Activated CD8-positive, alpha-beta memory T cell treated with anti-CD3 and anti-CD28 coated beads for 48 hours (primary cell): ENCODE measurements around the gene RAB31.

Experiments used
- DNase-seq, 3 experiments: peaks; one replicate each; pipeline ENCODE4 v3.0.0-alpha.2; 2020; ENCODE audit warnings: low read depth in 2 of 3, low spot score in 2 of 3

Gene RAB31

DNA sequence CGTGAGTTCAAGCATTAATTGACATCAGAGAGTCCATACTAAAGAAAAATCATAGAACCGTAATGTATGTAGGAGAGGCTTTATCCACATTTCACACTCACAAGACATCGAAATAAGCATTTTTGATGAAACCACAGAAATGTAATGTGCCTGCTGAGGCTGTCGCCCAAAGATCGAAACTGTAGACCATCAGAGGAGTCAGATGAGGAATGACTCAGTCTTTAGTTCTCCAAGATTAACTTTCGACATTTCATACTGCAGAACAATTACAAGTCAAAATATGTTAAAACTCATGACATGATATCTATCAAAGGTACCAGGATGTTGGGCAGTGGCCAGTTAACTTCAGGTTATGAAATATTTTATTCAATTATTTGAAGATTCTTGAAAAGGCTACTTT lies 79.6 kb downstream of the RAB31 start:
- DNase-seq, result no peak

DNA sequence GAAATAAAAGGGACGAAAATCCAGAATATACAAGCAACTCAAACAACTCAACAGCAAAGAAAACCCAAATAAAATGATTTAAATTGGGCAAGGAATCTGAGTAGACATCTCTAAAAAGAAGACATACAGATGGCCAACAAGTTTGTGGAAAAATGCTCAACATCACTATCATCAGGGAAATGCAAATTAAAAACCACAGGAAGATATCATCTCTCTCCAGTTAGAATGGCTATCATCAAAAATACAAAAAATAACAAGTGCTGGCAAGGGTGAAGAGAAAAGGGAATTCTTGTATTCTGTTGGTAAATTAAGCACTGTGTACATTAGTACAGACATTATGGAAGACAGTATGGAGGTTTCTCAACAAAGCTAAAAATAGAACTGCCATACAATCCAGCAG lies 80.0 kb downstream of the RAB31 start:
- no peak for DNase-seq

DNA sequence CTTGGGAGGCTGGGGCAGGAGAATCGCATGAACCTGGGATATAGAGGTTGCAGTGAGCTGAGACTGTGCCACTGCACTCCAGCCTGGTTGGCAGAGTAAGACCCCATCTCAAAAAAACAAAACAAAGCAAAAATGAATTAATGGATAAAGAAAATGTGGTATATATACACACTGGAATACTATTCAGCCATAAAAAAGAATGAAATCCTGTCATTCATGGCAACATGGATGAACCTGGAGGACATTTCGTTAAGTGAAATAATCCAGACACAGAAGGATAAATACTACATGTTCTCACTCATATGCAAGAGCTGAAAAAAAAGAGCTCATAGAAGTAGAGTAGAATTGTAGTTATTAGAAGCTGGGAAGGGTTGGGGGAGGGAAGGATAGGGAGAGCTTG lies 80.8 kb downstream of the RAB31 start:
- no peak for DNase-seq

DNA sequence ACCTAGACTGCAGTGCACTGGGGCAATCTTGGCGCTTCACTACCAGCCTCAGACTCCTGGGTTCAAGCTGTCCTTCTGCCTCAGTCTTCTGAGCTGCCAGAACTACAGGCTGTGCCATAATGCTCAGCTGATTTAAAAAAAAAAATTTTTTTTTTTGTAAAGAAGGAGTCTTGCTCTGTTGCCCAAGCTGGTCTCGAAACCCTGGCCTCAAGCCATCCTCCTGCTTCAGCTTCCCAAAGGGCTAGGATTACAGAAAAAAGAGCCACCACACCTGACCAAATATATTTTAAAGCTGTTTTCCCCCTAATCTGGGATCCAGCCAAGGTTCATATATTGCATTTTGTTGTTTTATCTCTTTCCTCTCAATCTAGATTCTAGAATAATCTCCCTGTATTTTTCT lies 82.2 kb downstream of the RAB31 start:
- no peak for DNase-seq

DNA sequence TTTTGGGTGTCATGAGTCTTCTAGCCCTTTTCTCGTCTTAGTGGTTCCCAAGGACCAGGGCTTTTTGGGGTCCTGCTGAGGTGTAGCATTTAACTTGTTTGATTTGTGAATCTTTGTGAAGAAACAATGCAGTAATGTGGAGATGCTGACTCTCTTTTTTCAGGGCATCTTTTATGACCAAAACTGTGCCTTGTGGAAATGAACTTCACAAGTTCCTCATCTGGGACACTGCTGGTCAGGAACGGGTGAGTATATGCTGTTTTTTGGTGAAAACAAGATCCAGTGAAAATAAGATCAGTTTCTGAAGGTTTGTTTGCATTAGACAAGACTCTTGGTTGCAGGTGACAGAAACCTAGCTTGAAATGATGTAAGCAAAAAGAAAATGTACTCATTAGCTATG lies 83.9 kb downstream of the RAB31 start:
- DNase-seq, result no peak

DNA sequence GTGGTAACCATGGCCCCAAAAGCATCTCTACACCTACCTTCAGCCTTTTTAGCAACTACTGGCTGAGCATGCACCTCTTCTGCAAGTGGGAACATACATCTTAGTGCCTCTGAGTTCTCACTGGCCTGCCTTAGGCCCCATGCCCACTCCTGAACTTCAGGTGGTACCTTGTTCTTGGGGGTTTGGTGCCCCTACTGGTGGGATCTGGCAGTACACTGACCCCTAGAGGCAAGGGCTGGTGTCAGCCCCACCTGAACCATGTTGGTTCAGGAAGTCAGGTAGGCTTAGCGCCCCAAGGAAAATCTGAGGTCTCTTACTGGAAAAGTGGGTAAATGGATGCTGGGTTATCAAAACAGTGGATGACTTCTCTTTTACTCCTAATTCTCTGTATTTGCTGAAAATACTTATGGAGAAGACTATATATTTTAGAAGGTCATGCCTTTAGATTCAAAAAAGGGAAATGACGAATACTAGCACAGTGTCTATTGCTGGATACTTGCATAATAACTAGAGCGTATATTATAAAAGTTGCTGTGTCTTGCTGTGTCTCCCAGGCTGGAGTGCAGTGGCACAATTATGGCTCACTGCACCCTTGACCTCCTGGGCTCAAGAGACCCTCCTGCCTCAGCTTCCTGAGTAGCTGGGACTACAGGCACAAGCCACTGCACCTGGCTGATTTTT lies 84.6 kb downstream of the RAB31 start:
- peak in 1 of 3 experiments; percentile 18 for DNase-seq

DNA sequence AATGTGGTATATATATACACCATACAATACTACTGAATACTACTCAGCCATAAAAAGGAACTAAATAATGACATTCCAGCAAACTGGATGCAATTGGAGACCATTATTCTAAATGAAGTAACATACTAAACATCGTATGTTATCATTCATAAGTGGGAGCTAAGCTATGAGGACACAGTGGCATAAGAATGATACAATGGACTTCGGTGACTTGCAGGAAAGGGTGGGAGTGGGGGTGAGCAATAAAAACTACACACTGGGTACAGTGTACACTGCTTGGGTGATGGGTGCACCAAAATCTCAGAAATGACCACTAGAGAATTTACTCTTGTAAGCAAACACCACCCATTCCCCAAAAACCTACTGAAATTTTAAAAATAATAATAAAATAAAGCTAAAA lies 87.9 kb downstream of the RAB31 start:
- no peak for DNase-seq

DNA sequence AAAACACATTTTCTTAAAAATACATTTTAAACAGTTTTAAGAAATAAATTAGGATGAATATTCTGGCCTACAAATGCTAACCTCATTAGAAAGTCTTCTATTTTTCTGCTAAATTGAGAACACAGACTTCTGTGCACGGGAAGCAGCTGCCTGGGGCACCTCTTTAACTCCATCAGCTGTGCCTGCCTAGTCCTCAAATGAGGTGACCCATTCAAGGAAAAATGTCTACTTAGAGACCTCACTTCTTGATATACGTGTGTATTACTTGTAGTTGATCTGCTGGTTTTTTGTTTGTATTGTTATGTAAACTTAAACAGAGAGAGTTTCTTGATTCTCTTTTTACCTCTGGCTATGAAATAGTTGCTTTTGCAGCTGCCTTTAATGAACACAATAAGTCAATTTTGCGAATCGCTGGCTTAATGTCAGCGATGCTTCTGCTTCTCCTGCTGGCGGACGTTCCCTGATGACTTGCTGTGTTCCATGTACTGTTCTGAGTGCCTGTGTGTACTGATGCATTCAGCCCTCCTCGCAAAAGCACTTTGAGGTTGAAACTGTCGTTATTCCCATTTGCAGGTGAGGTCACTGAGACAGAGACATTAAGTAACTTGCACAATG lies 88.9 kb downstream of the RAB31 start:
- DNase-seq, result no peak

DNA sequence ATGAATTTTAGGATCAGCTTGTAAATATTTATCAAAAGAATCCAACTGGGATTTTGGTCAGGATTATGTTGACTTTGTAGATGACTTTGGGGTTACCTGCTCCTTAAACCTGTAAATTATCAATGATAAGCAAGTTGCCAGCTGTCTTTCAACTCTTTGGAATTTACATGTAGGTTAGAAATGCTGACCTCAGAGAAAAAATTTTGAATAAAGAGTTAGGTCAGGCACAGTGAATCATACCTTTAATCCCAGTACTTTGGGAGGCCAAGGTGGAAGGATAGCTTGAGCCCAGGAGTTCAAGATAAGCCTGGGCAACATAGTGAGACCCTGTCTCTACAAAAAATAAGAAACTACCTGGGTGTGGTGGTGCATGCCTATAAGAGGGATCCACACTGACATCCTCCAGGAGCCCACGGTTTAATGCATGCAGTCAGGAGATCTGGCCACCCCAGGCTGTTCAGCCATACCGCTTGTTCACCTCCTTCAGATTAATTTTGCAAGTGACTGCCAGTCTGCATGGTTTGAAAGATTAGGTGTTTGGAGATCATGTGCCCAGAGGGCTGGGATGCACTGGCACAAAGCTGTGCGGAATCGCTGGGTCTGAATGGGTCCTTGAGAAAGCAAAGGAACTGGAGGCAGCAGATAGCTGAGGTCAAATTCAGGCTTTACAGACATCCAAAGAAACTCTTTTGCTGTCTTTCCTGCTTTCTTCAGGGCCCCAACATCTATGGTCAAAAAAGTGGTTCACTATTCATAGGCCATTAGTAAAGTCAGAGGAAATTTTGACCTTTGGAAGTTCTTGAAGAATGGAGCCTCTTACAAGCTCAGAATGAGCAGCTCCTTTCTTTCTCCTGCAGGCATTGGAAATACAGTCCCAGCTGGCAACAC lies 94.3 kb downstream of the RAB31 start:
- no peak for DNase-seq

DNA sequence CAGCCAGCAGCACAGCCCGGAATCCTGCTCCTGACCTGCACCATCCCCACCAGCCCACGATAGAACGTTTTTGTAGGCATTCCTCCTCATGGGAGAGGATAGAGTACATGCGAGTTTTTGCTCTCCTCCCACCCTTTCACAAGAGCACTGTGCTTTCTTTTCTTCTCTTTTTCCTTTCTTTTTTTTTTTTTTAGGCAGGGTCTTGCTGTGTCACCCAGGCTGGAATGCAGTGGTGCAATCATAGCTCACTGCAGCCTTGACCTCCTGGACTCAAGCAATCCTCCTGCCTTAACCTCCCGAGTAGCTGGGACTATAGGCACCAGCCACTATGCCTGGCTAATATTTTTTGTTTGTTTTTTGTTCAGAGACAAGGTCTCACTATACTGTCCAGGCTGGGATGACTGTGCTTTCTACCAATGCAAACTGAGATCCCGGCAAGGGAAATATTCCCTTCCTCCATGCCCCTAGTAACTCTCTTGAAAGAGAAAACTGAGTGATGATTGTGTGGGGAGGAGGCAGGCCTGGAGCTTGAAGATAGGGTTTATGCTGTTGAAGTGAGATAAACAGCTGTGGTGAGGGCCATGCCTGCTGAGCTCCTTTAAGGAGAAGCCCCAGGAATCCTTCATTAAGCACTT lies 95.1 kb downstream of the RAB31 start:
- DNase-seq, result no peak

DNA sequence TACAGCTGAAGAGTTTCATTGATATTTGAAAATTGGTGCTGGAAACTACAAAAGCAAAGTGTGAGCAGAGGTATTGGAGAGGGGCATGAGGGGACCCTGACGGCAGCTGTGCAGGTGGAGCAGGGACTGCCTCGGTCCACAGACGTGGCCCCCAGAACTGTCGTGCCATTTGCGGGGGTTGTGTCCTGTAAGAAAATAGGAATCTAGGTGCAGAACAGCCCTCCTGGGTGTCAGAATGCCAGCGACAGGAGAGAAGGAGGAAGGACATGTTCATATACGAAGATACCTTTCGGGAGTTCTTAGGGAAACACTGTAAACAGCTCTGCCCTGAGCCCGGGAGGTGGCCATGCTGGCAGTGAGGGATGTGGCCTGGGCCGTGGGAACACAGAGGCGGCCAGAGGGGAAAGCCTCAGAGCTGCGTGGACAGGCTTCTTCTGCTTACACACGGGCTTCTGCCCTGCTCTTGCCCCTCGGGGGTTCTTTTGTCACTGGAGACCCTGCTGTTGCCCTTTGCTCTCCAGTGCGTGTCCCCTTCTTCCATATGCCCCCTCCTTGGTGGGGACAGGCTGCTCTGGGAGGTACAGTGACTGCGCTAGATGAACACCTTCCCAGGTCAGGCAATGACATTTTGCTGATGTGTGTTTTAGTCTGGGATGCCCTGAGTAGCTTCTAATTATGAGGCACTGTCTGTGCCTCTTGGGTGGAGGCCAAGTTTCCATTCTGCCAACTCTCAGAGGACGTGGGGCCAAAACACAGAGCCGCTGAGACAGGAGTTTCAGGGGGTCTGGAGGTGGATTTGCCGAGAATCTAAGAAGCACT lies 95.8 kb downstream of the RAB31 start:
- no peak for DNase-seq

DNA sequence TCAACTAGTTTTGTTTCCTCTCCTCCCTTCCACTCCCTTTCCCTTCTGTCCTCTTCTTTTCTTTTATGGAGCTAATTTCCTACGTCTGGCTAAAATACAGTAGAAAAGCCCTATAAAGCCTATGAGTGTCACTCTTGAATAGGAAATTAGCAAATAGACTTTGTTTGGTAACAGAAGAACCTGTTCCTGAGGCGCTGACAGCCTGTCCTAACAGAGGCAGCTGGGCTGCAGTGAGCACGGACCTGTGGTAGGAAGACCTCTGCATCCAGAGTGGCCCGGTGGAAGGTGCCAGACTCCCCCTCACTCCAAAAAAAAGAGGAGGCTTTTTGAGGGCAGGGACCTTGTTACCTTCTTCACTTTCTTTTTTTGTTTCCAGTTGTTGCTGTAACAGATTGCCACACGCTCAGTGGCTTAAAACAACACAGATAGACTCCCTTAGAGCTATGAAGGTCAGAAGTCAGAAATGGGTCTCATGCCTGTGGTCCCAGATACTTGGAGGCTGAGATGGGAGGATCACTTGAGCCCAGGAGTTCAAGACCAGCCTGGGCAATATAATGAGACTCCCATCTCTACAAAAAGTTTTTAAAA lies 96.5 kb downstream of the RAB31 start:
- DNase-seq, result no peak

DNA sequence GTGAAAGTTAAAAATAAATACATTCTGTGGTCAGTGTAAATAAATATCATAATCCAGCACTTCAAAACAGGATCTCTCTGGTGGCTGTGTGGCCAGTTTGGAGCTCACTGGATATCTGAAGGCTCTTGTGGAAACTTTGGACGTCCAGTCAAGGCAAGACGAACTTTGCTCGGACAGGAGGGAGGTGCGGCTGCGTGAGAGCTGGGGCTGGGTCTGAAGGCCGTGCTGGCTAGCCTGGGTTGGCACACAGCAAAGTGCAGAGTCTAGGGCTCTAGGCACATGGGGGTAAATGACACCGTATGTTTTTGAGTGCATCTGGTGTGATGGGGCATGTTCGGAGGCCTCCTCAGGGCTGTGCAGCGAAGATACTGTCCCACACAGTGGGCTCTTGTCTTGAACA lies 98.8 kb downstream of the RAB31 start:
- no peak for DNase-seq

DNA sequence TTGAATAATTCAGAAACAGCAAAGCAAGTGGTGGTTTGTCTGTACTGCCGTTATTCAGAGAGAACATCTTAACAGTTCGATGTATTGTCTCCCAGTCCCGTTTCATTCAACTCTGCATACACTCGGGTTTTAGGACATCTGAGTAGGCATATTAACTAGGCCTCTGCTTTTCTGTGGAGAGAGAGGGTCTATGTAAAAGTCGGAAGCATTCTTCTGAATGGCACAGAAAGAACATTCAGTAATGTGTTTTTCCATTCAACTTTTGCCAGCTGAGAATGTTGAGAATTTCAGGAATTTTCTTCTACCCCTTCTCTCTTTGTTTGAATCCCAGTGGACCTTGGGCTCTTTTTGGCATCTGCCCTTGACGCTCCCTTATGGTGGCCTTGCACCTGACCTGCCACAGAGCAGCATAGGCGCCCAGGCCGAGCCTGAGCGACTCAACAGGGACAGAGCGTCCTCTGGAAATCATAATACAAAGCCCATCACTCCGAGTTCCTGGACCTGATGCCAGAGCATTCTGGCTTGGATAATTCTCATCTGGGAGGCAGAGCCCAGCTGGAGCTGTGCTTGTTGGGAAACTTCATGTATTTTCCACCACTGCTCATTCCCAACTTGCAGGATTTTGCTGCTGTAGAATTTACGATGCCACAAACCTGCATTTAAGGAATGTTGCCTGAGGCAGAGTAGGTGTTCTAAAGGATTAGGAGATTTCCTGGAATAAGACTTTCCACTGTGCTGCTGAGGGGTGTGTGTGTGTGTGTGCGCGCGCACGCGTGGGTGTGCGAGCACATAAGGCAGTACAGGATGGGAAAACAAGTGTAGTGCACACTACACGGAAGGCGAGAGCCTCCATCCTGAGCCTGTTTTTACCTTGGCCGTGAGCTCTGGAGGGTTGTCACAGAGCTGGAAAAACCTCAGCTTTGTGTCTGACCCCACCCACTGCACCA lies 100.5 kb downstream of the RAB31 start:
- DNase-seq, result no peak

DNA sequence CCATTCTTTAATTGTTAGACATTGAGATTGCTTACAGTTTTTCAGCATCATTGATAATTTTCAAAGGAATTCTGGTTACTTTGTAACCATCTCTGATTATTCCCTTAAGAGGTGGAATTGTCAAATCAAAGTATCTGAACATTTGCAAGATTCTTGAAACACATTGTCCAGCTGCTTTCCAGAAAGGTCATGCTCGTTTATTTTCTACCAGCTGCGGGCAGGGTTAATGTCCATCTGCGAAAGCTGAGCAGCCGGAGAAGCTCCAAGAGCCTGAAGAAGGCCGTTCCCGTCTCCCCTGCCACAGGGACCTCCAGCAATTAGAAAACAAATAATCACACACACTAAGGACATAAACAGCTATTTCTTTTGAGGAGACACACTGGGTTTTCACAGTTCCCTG lies 101.6 kb downstream of the RAB31 start:
- DNase-seq, result no peak

DNA sequence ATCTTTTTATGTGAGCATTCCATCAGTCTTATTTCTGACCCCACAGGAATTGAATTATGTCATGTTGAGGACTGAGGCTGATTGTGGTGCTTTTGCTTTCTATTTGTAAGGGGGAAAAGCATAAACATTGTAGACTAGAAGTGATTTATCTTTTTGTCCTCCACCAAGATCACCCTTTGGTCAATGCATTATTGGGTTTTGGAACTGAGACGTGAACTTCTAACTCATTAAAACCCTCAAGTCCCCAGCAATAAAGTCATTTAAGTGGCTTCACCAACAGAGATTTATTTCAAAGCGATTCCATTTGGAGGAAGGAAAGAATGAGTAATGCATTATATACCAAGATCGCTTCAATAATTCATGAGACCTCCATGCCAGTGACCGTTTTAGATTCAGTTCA lies 102.2 kb downstream of the RAB31 start:
- DNase-seq, result no peak

DNA sequence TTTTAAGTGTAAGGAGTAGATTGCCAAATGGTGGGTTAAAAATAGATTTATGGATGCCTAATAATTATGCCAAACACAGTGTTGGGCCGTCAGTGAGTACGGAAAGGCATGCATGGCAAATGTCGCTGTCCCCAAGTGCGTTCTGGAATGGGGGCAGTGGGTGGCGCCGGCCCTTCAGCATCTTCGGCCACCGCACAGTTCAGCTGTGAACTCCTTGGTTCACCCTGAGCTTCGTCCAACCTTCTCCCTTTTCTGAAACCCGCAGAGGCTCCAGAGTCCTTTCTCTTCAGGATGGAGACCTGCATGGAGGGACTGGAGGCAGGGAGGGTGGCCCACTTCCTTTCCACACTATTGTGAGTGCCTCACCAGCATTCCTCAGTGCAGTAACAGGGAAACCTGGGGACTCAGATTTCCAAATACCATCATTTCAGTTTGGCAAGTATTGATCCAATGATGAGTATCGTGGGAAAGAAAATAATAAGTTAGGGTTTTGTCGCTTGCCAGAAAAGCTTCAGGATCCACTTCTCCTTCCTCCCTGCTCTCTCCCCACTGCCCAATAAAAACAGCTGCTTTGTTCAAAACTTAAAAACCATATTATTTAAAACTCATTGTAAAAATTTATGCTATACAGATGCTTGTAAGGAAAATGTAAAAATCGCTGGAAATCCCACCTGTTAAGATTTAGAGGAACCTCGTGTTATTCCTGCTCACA lies 103.0 kb downstream of the RAB31 start:
- DNase-seq, result no peak

DNA sequence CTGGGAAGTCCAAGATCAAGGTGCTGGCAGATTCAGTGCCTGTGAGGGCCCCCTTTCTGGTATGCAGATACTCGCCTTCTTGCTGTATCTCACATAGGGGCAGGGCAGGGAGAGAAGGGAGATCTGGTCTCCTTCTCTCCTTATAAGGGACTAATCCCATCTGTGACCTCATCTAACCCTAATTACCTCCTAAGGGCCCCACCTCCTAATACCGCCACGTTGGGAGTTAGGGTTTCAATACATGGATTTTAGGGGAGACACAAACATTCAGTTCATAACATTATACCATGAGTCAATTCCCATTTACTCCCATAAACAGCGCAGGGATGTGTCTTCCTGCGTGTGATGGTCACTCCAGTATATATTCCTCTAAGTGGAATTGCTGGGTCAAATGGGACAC lies 103.9 kb downstream of the RAB31 start:
- no peak for DNase-seq

DNA sequence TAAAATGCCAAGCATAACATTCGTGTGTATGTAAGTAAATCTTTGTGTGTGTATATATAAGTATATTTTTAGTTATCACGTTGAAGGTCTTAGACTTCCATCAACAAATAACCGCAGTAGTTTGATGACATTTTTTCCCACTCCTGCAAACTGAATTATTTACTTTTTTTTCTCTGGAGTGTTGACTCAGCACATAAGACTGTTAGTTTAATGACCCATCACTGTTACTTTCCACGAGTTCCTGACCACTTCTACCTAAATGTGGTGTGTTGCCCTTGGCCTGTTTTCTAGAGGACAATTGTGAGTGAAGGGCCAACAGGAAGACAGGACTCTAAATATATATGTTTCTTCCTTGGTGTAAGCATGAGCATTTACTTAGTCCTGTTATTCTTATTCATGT lies 106.3 kb downstream of the RAB31 start:
- DNase-seq, result no peak
